Retina (tissue), 1 donor: ENCODE results near the gene GPR146.
A peak's percentile ranks its signal among the peaks of the same experiment; 100 is the strongest.

Source experiments
- DNase-seq: peaks from one replicate; pipeline ENCODE4 v3.0.0-alpha.2; 2016

GPR146 gene

GRCh38 chr7:1045069-1046063 lies 1.0 kb downstream of the GPR146 start:
- no peak for DNase-seq

DNA sequence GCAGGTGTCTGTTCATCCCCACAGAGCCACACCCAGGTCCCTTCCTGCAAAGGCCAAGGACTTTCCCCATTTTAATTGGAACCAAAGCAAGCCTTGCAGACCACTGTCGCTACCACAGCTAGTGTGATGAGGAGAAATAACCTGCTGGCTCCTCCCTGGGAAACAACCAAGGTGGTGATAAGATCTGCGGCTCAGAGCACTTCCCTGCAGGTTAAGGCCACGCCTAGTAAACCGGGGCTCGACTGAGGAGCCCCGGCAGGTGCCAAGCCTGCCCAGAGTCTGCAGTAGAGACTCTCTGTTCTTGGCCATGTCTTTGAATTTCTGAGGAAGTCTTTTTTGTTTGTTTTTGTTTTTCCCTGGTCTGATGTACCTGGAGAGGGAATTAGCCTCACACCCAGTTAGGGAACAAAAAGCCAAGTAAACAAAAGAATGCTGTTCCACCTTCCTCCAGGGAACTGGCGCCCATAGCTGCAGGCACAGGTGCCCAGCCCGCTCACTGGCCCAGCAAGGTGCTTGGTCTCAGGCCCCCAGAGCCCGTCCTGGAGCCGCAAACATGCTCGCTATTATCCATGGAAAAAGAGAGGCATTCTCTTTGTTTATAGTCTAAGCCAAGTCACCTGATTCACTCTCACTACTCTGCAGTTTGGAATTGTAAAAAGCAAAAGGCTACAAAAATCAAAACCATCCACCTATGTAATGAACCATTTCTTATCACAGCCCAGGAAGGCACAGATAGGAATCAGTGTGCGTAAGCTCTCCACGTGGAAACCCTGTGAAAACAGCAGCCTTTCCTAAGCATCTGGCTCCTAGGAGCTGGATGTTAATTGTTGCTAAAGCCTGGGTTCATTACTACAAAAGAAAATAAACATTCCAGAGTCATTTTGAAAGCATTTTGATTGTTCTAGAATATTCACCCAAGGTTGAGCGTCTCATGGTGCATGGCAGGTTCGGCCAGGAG lies 2.7 kb downstream of the GPR146 start:
- DNase-seq, result no peak

DNA sequence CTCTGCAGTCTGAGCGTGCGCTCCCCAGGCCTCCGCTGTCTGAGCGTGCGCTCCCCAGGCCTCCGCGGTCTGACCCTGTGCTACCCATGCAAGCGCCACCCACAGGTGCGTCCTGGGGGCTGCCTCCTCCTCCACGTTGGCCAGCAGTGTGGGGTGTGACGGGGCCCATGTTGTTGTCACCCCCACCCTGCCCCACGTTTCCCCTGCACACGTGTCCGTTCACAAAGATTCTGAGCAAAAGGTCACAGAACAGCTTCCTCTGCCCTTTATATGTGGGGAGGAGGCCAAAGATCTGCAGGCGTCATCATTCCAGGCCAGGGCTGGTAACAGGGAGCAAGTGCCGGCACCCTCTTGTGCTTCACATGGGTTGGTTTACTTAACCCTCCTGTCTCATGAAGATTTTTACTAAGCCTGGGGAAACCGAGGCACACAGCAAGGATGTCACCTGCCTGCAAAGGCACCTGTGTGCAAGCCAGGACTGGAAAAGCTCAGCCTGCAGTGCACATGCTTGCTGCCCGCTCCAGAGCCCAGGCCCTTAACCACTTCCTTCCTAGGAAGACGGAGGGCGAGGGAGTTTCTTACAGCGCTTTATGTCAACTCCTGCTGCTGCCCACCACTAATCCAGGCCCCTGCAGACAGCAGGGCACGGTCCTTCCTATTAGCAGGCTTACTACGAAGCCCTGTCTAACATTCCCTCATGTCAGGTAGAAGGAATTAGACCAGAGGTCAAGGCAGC lies 4.8 kb downstream of the GPR146 start:
- DNase-seq, result no peak

GRCh38 chr7:1049801-1050200 lies 5.5 kb downstream of the GPR146 start:
- no peak for DNase-seq

DNA sequence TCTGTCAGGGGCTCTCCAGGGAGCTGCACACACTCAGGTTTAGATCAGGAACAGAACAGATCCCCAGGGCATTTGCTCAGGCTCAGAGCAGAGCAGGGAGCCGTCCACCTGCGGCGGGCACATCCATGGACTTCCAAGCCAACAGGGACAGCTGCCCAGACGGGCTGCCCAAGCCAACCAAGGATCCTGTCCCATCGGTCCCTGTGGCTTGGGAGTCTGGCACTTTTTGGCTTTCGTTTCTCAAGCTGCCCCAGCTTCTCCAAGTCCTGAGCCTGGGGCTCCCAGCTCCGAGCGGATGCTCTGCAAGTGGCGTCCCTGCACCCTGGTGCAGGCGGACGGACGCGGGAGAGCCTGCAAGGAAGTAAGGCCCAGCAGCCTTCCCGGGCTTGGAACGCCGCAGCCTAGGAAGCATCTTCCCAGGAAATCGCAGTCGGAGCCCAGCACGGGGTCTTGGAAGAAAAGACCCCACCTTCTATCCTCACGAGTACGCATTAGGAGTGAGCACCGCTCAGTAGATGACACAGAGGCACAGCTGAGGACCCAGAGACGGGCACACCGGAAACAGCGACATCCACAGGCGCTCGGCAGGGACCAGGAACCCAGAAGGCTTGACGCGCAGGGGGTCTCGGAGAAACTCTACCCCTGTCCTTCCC lies 6.0 kb downstream of the GPR146 start:
- no peak for DNase-seq

DNA sequence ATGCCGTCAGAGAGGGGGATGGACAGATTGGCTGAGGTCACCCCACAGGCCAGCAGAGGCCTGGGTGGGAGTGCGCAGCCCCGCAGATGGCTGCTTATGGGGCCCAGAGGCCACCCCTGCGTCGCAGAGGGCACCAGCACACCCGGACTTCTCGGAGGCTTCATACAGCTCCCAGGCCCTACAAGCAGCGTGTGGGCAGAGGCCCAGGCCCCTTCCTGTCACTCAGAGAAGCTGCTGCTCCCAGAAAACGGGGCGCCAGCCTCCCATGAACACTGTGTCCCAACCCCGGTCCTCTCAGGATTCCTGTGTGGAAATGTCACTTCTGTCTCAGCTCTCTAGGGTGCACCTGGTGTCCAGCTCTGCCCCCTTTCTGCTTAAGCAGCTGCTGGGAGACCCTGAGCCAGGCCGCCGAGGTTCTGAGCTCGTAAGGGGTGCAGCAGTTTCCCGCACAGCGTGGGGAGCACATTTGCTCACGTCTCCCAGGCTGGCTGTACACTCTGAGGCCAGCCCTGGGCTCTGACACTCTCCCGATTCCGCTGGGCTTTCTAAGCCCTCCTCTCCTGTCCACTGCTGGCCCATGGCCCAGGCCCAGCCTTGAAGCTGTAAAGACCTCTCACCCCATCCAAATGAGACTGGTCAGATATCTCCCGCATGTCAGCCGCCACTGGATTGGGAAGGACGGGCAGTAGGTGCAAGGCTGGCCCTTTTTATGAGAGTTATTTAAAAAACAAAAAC lies 6.8 kb downstream of the GPR146 start:
- no peak for DNase-seq

GRCh38 chr7:1052031-1052818 lies 7.9 kb downstream of the GPR146 start:
- DNase-seq, result no peak

DNA sequence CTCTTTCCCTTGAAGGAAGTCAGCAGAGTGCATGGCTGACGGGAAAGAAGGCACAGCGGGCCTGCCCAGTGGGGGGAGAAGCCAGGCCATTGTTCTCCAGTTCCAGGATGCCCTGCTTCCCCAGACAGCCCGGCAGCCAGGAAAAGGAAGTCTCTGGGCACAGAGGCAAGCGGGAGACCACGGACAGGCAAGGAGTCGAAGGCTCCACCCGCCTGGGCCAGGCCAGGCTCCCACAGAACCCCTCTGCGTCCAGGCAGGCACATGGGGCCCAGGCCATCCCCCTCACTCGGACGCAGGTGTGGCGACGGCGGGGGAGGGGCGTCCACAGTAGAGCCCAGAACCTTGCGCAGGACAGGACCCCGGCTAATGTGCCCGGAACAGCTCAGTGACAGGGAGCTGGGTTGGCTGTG lies 8.7 kb downstream of the GPR146 start:
- no peak for DNase-seq

DNA sequence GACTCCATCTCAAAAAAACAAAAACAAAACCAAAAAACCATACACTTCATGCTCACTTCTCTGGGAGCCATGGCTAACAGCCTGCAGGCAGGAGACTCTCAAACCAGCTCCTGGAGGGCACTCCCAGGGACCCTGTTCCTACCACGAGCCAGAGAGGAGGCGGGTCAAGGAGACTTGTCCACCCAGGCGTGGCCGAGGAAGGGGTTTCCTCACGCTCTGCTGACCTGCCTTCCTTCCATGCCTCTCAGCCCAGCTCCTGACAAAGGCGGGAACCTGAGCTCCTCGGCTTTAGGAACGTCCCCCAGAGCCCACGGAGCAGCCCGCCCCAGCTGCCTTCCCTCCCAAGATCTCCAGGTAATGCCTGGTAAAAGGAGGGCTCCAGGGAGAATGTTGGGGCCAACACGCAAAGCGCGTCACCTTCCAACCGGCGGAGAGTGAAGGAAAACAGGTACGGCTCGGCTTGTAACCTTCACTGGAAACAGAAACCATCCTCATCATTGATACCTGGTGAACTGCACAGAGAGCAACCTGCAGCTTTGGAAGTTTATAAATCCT lies 9.5 kb downstream of the GPR146 start:
- DNase-seq, result no peak

DNA sequence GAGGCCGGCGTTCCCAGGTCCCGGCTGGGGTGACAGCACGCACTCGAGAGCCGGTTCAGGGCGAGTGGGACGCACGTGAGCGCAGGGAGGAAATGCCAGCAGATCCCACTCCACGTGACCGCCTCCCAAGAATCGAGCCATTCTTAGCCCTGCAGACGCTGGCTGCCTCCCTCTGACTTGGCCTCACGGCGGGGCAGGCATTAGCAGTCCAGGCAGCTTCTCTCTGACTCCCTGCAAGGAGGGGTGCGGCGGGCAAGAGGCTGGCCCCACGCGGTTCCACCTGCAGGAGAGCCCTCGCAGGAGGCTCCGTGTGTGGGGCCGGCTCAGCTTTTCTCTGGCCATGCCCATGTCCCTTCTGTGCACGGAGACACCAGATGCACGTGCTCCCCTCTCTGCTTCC lies 10.1 kb downstream of the GPR146 start:
- peak; percentile 70 for DNase-seq

DNA sequence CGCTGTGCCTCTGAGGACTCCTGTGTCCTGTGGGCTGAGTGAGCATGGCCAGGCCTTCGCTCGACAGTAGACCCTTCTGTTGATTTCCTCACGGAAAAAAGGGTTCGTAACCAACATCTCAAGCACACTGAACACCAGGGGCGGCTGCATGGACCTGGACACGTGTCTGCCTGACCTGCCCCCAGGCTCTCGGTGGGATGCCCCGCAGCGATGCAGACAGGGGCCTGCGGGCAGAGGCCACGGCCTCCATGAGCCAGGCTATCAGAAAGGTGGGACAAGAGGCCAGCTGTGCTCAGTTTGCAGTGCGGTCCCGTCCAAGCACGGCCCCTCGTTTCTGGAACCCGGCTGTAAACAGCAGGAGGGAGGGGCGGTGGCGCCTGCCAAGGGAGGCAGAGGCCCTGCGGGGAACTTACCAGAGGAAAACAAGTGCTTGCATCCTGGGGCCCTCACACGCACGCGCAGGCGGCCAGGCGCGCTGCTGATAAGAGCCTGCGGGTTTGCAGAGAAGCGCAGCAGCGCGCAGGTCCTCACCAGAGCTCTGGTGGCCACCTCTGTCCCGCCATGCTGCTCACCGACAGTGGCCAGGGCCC lies 10.6 kb downstream of the GPR146 start:
- DNase-seq, result peak; percentile 73

DNA sequence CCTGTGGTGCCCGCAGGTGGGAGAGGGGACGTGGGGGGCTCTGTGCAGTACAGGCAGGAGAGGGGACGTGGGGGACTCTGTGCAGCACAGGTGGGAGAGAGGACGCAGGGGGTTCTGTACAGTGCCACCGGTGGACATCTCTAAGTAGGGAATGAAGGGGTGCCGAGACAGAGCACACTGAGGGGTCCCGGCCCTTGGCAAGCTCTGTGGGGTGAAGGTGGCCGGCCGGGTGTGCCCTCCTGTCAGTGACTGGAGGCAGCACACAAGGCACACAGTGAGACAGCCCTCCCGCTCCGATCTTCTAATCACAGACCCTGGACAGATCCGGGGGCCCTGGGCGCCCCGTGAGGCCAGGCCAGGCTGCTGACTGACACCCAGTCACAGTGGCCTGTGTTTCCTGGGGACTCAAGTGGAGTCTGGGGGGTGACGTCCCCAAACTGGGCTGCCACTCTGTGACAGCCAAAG lies 11.2 kb downstream of the GPR146 start:
- DNase-seq, result no peak

DNA sequence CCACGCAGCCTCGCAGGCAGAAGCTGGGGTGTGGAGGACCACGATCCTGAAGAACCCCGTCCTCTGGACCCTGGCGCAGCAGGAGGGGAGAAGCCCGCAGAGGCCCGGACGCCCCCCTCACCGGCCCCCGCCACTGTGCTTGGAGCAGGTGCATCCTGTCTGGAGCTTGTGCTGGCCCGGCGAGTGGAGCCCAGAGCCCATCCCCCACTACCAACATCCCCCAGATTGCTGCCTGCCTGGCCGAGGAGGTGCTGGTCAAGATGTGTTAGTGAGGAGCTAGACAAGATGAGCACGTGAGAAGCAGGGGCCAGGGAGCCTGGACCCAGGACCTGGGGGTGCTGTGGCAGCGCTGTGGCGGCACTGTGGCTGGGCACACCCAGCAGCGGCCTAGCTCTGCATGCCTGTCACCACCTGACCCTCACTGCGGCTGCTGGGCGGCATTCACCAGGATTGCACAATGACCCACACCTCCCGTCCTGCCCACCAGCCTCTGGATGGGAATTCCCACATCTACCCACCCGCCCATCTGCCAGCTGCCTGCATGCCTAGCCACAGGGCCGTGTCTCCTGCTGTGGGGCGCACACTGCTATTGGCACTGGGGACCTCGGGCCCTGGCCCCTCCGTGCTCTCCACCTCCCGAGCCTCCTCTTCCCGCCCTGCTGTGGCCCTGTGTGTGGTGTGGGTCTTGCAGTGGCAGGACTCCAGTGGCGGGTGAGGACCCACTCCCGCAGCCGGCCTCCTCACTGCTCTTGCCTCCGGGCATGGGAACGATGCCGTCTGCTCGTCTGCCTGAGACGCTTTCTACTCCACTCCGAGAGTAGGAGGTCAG lies 11.8 kb downstream of the GPR146 start:
- peak; percentile 66 for DNase-seq

DNA sequence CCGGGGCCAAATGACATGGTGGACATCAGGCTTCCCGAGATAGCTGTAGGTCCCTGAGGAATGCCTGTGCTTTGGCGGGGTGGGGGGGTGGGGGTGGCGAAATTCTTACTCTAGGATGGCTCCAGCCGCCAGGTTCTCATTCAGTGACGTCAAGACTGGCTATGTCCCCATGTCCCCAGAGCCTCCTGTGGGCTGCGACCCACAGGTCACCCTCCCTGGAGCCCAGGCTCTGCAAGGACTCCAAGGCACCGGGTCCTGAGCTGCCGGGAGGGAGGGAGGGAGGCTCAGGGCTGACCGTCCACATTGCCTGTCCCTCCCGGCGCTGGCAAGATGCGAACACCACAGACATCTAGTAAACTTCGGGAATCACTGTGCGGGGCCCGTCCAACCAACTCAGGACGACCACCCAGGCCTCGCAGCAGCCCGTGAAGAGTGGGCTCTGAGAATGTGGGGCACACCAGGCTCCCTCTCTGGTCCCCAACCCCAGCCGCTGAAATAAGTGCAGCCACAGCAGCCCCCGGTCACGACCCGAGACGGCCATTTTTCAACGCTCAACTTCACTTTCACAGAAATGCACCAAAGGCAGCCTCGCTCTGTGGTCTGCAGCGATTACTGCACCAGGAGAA lies 12.6 kb downstream of the GPR146 start:
- DNase-seq, result no peak

DNA sequence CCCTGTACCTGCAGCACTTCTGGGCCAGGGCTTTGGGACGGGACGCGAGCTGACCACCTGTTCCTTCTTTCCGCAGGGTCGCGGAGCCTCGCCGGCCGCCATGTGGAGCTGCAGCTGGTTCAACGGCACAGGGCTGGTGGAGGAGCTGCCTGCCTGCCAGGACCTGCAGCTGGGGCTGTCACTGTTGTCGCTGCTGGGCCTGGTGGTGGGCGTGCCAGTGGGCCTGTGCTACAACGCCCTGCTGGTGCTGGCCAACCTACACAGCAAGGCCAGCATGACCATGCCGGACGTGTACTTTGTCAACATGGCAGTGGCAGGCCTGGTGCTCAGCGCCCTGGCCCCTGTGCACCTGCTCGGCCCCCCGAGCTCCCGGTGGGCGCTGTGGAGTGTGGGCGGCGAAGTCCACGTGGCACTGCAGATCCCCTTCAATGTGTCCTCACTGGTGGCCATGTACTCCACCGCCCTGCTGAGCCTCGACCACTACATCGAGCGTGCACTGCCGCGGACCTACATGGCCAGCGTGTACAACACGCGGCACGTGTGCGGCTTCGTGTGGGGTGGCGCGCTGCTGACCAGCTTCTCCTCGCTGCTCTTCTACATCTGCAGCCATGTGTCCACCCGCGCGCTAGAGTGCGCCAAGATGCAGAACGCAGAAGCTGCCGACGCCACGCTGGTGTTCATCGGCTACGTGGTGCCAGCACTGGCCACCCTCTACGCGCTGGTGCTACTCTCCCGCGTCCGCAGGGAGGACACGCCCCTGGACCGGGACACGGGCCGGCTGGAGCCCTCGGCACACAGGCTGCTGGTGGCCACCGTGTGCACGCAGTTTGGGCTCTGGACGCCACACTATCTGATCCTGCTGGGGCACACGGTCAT lies 13.3 kb downstream of the GPR146 start:
- DNase-seq, result no peak

GRCh38 chr7:1058311-1058710 lies 14.0 kb downstream of the GPR146 start:
- DNase-seq, result no peak

DNA sequence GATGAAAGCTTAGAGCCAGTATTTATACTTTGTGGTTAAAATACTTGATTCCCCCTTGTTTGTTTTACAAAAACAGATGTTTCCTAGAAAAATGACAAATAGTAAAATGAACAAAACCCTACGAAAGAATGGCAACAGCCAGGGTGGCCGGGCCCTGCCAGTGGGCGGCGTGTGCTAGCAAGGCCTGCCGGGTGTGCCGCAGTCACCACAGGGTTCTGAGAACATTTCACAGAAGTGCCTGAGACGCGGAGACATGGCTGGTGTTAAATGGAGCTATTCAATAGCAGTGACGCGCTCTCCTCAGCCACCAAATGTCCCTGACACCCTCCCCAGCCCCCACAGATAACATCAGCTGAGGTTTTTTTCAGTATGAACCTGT lies 14.5 kb downstream of the GPR146 start:
- DNase-seq, result peak; percentile 38
